Chondrocyte (in vitro differentiated cells): Measurements from ENCODE around the gene VAV2. TPM values are rescaled to one million over a fixed set of nuclear protein-coding genes. Genes with fewer than 3 reads are reported as not detected.

ENCODE experiments used
- DNase-seq: peaks from one replicate; pipeline ENCODE4 v3.0.0; 2021; ENCODE audit warnings: mixed read lengths, low spot score
- H3K27ac Mint-ChIP-seq: one replicate; pipeline ENCODE4 v1.8.0; 2021; ENCODE audit warnings: mild to moderate bottlenecking, moderate library complexity, mixed read lengths; ENCODE audit not compliant: unreplicated experiment
- H3K27me3 Mint-ChIP-seq: 2 replicates; pipeline ENCODE4 v1.8.0; 2021; ENCODE audit warnings: low read depth, mixed read lengths
- H3K36me3 Mint-ChIP-seq: 2 replicates; pipeline ENCODE4 v1.8.0; 2021; ENCODE audit warnings: low read depth, mixed read lengths
- H3K4me1 Mint-ChIP-seq: 2 replicates; pipeline ENCODE4 v1.8.0; 2021; ENCODE audit warnings: low read depth, mild to moderate bottlenecking, mixed read lengths
- H3K4me3 Mint-ChIP-seq: one replicate; pipeline ENCODE4 v1.8.0; 2021; ENCODE audit warnings: mild to moderate bottlenecking, moderate library complexity, mixed read lengths; ENCODE audit not compliant: unreplicated experiment
- H3K9me3 Mint-ChIP-seq: 2 replicates; pipeline ENCODE4 v1.8.0; 2021; ENCODE audit warnings: low read depth, mixed read lengths
- total RNA-seq: library from RNA; stranded (reverse); gene quantifications from 3 replicates; pipeline ENCODE4 v1.2.1, GENCODE V29; 2021
- TF ChIP-seq, protein P1 (sequence below): fragments of 200-600 bp; sonication (generic); IDR thresholded peaks from 2 replicates; pipeline ENCODE4 v1.5.0; 2021; ENCODE audit warnings: antibody characterized with exemption, mild to moderate bottlenecking, moderate library complexity

VAV2 gene
- total RNA-seq, 1 donor from 2014 or later = 17.7 TPM

DNA sequence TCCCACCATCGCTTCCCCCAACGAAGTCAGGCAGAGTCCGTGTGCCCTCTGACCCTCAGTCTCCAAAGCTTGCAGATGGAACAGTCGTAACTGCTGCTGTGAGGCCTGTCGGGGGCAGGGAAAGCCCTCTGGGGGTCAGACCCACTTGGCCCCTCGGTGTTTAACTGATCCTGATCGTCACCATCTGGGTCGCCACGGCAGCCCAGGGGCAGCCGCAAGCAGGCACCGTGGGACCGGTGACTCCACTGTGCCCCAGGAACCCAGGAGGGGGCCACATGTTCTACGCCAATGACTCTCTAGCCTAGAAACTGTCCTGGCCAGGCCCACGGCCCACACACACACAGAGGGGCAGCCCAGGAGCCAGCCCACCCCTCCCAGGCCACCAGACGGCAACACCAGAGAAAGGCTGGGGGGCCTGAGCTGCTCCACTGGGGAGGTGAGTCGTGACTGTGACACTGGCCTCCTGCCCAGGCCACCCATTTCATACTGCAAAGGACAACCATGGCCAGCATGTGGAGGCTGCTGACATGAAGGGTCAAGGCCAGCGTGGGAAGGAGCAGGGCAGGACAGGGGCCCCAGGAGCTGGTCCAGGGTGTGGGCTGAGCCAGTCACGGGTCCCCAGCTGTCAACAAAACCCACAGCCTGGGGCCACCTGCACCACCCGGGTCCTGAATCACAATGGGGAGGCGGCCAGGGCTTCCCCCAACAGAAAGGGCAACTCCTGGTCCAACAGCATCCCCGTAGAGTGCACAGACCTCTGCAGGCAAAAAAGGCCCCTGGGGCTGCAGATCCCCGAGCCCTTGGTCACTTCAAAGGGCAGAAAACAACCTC lies 20.8 kb downstream of the VAV2 start:
- no peak overlapping the region for H3K27ac Mint-ChIP-seq
- TF ChIP-seq, protein P1, sequence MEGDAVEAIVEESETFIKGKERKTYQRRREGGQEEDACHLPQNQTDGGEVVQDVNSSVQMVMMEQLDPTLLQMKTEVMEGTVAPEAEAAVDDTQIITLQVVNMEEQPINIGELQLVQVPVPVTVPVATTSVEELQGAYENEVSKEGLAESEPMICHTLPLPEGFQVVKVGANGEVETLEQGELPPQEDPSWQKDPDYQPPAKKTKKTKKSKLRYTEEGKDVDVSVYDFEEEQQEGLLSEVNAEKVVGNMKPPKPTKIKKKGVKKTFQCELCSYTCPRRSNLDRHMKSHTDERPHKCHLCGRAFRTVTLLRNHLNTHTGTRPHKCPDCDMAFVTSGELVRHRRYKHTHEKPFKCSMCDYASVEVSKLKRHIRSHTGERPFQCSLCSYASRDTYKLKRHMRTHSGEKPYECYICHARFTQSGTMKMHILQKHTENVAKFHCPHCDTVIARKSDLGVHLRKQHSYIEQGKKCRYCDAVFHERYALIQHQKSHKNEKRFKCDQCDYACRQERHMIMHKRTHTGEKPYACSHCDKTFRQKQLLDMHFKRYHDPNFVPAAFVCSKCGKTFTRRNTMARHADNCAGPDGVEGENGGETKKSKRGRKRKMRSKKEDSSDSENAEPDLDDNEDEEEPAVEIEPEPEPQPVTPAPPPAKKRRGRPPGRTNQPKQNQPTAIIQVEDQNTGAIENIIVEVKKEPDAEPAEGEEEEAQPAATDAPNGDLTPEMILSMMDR = no peak
- H3K4me3 Mint-ChIP-seq = no peak overlapping the region

DNA sequence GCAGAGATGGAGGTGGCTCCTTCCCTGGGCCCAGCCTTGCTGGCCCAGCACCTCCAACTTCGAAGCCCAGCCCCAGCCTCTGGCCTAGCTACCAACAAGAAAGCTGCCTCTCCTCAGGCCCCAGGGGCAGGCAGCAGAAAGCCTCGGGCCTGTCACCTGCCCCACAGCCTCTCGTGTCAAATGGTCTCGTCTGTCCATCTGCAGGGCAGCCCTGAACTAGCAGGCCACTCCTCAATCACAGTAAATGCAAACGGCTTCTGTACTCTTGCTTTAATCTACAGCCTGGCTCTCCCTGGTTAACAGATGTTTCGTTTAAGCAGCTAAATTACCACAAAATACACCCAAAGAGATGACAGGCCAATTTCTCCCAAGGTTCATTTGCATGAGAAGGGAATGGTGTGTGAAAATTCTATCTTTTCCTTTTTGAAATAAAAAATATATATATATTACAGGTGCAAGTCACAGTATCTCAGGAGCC lies 21.5 kb downstream of the VAV2 start:
- Mint-ChIP-seq H3K36me3 (peaks cover 1% of the 10 kb centered on the region), H3K27me3 (no peaks in the 10 kb centered on the region), H3K4me1 (peaks cover 18% of the 10 kb centered on the region), H3K27ac (no peak overlapping the region), H3K4me3 (no peak overlapping the region), H3K9me3 (peaks cover 6% of the 10 kb centered on the region)
- DNase-seq = no peak
- TF ChIP-seq, protein P1 = no peak

More for the DNA sequence above, 20.8 kb downstream of the VAV2 start:
- peak; percentile 77 for DNase-seq
- Mint-ChIP-seq H3K9me3 (no peaks in the 10 kb centered on the region), H3K27me3 (no peaks in the 10 kb centered on the region), H3K36me3 (no peaks in the 10 kb centered on the region), H3K4me1 (peaks cover 18% of the 10 kb centered on the region)

- Mint-ChIP-seq H3K9me3 (peaks cover 7% of the 10 kb centered on the region), H3K27me3 (no peaks in the 10 kb centered on the region), H3K4me3 (no peak overlapping the region), H3K27ac (peak overlapping the region; percentile 2), H3K4me1 (peaks cover 18% of the 10 kb centered on the region), H3K36me3 (peaks cover 1% of the 10 kb centered on the region)
- DNase-seq = peak; percentile 81
- TF ChIP-seq, protein P1 = no peak
Measured at GRCh38 chr9:133969681-133970580, 22.2 kb downstream of the VAV2 start.

DNA sequence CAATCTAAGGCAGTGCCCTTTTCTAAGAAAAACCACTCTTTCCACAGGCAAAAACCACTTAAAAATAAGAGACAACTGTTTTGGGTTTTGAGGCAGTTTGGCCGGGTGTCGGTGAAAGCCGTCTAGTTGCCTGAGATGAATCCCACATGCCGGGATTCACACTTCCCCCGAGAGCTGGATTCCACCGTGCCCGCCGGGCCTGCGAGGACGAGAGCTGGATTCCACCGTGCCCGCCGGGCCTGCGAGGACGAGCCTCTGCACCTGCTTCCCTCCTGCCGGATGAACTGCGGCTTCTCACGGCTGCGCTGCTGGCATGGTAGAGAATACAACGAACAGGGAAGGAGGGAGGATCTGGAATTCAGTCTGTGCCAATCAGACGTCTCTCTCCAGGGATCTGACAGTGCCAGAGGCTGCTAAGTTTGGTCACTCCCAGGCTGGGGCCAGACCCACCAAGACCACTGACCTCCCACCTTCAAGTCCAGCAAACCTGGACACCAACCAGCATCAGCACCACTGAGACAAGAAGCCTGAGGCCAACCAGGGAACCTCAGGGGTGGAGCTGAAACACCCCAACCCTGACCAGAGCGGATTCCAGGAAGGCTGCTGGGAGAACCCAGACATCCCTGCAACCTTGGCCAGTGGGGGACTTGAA lies 23.0 kb downstream of the VAV2 start:
- peaks cover 18% of the 10 kb centered on the region for H3K4me1 Mint-ChIP-seq
- TF ChIP-seq, protein P1 = no peak
- H3K9me3 Mint-ChIP-seq = peaks cover 13% of the 10 kb centered on the region
- peaks cover 5% of the 10 kb centered on the region for H3K36me3 Mint-ChIP-seq
- no peak overlapping the region for H3K27ac Mint-ChIP-seq
- H3K27me3 Mint-ChIP-seq = no peaks in the 10 kb centered on the region
- no peak overlapping the region for H3K4me3 Mint-ChIP-seq
- DNase-seq = peak; percentile 75
